Cardiac muscle cell (in vitro differentiated cells and primary cell): ENCODE results near the gene REXO2. TPM values are rescaled to one million over a fixed set of nuclear protein-coding genes. Genes with fewer than 3 reads are reported as not detected.

Experiments
- DNase-seq, 2 donors: peaks; one replicate each; pipeline versions ENCODE4 v3.0.0 to v3.0.0-alpha.2; 2010 to 2017; ENCODE audit warnings: low read depth in 1 of 2, low spot score in 1 of 2
- H3K27ac ChIP-seq: fragments of 200-600 bp; sonication (generic); 2 replicates; pipeline ENCODE4 v1.5.1; 2016
- H3K27me3 ChIP-seq: fragments of 200-600 bp; sonication (generic); 2 replicates; pipeline ENCODE4 v1.6.0; 2016; ENCODE audit warnings: control low read depth
- H3K36me3 ChIP-seq: fragments of 200-600 bp; sonication (generic); 2 replicates; pipeline ENCODE4 v1.5.1; 2016; ENCODE audit warnings: control low read depth
- H3K4me1 ChIP-seq: fragments of 200-600 bp; sonication (generic); 2 replicates; pipeline ENCODE4 v1.8.1; 2017; ENCODE audit warnings: low read depth, mild to moderate bottlenecking, mixed run types
- H3K4me3 ChIP-seq: fragments of 200-600 bp; sonication (generic); 2 replicates; pipeline ENCODE4 v1.5.1; 2016; ENCODE audit warnings: mild to moderate bottlenecking
- H3K9me3 ChIP-seq: fragments of 200-600 bp; sonication (generic); 2 replicates; pipeline ENCODE4 v1.5.1; 2017; ENCODE audit warnings: low read depth, mild to moderate bottlenecking, control low read depth
- CTCF ChIP-seq: IDR thresholded peaks from 2 replicates; pipeline ENCODE4 v1.5.1; 2012; ENCODE audit warnings: low read depth, mild to moderate bottlenecking, low read length
- polyA plus RNA-seq: library from polyadenylated mRNA; unstranded; fragments of >200 nt; fragmentation: Nextera tagmentation; extraction: Ambion mirVana; gene quantifications from 2 replicates; pipeline ENCODE4 v1.2.1, GENCODE V29; 2016
- total RNA-seq: library from RNA; depleted of rRNA; stranded (reverse); fragments of >200 nt; gene quantifications from 2 replicates; pipeline ENCODE4 v1.2.3, GENCODE V29; 2016

The REXO2 gene
- total and polyA plus RNA-seq, 2 experiments from 2014 or later = 62.8 to 92.9 TPM

- Histone ChIP-seq H3K9me3 (no peaks in the 10 kb centered on the region), H3K36me3 (peaks cover 3% of the 10 kb centered on the region), H3K4me3 (no peak overlapping the region), H3K27ac (no peak overlapping the region), H3K4me1 (no peaks in the 10 kb centered on the region), H3K27me3 (no peaks in the 10 kb centered on the region)
- TF ChIP-seq CTCF = no peak
- no peak for DNase-seq
Measured at GRCh38 chr11:114433376-114433775, 5.9 kb upstream of the REXO2 start.

GRCh38 chr11:114438303-114438702 lies 964 bp upstream of the REXO2 start:
- no peaks in the 10 kb centered on the region for H3K9me3 ChIP-seq
- H3K4me3 ChIP-seq = no peak overlapping the region
- no peaks in the 10 kb centered on the region for H3K27me3 ChIP-seq
- no peak for DNase-seq
- peaks cover 3% of the 10 kb centered on the region for H3K36me3 ChIP-seq
- no peak overlapping the region for H3K27ac ChIP-seq
- H3K4me1 ChIP-seq = peaks cover 10% of the 10 kb centered on the region
- TF ChIP-seq CTCF = no peak

- Histone ChIP-seq H3K9me3 (no peaks in the 10 kb centered on the region), H3K36me3 (peaks cover 3% of the 10 kb centered on the region), H3K4me3 (peak overlapping the region; percentile 77), H3K27ac (peak overlapping the region; percentile 65), H3K4me1 (peaks cover 23% of the 10 kb centered on the region), H3K27me3 (no peaks in the 10 kb centered on the region)
- TF ChIP-seq CTCF = no peak
- peak; percentile 20 to 41 for DNase-seq
Measured at GRCh38 chr11:114440121-114440860, 1.0 kb downstream of the REXO2 start.

- H3K27me3 ChIP-seq = no peaks in the 10 kb centered on the region
- peaks cover 23% of the 10 kb centered on the region for H3K4me1 ChIP-seq
- H3K27ac ChIP-seq = peak overlapping the region; percentile 65
- H3K9me3 ChIP-seq = no peaks in the 10 kb centered on the region
- peaks cover 4% of the 10 kb centered on the region for H3K36me3 ChIP-seq
- TF ChIP-seq CTCF = no peak
- DNase-seq = no peak
- peak overlapping the region; percentile 77 for H3K4me3 ChIP-seq
Measured at GRCh38 chr11:114440971-114441763, 1.9 kb downstream of the REXO2 start.

- H3K27ac ChIP-seq = no peak overlapping the region
- no peak for DNase-seq
- H3K36me3 ChIP-seq = peaks cover 6% of the 10 kb centered on the region
- peaks cover 23% of the 10 kb centered on the region for H3K4me1 ChIP-seq
- no peak for TF ChIP-seq CTCF
- no peaks in the 10 kb centered on the region for H3K9me3 ChIP-seq
- no peak overlapping the region for H3K4me3 ChIP-seq
- no peaks in the 10 kb centered on the region for H3K27me3 ChIP-seq
Measured at GRCh38 chr11:114441921-114442320, 2.7 kb downstream of the REXO2 start.
